IPS-NIHi7 (cell line): ENCODE results near the gene NUP210L.

Source experiments
- DNase-seq: peaks from one replicate; pipeline ENCODE4 v3.0.0; 2012; ENCODE audit warnings: mixed read lengths; ENCODE audit errors: extremely low spot score

NUP210L gene

DNA sequence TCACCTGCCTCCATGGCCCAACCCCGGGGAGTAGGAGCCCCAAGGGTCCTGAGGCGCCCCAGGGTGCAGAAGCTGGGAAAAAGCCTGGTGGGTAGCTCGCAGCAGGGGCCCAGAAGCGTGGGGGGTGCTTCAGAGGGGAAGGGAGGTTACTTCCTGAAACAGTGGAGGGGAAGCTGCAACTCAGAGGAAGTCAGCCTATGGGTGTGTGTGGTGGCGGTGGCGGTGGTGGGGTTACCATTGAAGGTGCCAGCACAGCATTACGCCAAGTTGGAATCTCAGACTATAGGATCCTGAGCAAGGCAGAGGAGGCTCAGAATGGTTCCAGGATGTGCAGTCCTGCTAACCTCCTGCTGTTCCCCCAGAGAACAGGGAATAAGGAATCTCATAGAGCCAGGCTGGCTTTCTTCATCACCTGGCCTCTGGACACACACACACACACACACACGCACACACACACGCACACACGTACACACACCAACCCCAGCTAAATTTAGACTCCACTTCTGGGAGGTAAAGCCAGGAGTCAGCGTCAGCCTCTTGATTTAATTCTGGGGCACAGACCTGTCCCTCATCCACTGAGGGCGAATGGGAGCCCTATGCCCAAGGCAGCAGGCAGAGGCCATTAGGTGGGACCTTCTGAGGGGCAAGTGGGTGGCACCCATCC is 209.6 kb downstream of the NUP210L start:
- DNase-seq = no peak

DNA sequence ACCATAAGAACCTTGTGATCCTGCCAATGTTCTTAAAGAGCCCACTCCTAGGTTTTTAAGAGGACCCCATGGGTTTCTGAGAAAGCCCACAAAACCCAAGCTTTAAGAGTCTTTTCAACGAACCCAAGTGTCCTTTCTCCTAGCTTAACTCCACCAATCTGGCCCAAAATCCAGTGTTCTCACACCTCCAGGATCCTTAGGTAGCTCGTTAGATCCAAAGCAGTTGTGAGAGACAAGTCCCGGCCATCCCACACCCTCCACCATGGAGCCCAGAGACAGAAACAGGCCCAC is 210.1 kb downstream of the NUP210L start:
- DNase-seq = no peak

DNA sequence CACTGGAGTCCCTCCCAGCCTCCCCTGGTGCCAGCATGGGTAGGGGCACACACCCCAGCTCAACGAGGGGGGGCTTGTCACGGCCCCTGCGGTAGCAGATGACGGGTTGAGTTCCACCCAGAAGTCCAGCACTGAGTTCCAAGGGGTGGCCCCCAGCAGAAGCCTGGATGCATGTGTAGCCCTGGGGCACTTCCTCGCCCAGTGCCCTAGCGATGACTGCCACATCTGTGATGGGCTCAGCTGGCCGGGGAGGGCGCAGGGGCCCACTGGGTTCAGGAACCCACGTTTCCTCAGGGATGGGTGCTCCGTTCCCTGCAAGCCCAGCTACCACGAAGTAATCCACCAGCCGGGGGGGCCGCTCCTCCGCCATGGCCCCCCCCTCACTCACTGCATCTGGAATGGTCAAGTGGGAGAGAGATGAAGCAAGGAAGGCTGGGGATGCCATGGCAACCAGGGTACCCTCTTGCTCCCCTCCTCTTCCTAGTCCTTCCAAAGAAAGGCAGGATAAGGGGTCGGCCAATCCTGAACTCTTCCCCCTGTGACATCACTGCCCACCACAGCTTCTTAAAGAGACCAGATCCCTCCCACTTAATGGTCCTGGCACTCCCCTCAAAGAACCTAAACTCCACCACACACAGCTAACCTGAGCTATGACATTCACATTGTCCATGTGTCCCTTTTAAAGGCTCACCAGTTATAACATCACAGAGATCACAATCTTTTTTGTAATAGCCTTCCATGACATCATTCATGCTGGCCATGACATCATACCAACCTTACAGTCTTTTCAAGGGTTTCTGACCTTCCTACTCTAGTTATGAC is 210.7 kb downstream of the NUP210L start:
- no peak for DNase-seq

DNA sequence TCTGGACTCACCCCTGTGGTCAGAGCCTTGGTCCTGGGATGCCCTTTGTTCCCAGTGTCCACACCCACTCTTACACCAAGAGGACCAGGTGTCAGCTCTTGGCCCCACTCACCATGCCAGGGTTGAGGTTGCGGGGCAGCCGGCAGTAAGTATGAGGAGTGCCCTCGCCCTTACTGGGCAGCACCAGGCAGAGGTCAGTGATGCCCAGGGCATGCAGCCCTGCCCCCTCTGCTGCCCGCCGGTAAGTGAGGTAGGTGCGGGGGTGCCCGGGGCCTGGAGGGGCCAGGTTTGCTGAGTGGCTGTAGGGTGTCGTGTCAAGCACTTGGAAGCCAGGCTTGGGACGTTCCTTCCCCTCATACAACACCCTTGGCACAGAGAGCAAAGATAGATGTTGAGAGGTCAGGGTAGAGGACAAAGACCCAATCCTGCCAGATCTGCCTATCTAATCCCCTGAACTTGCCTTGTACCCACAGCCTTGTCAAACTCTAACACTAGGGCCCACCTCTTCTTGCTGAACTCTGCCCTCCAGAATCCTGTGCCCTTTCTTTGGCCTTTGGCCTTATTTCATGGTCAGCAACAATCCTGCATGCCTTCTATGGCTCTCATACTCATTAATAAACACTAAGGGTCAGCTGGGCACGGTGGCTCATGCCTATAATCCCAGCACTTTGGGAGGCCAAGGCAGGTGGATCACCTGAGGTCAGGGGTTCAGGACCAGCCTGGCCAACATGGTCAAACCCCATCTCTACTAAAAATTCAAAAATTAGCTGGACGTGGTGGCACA is 211.9 kb downstream of the NUP210L start:
- no peak for DNase-seq
